Endometrial microvascular endothelial cells (primary cell): ENCODE results near the gene GATAD2B. TPM values are rescaled to one million over a fixed set of nuclear protein-coding genes. Genes with fewer than 3 reads are reported as not detected.
"Not testable (repeated sequence)": the region's sequence is repeated elsewhere in the genome, so short reads cannot be mapped to it uniquely, and the experiment has no call there.

Source experiments
- in situ Hi-C: cut with HindIII; loops from 2 replicates; pipeline ENCODE4 v1.10.0; 2017; ENCODE audit warnings: low sequenced_read_pairs, low pct_unique_long_range_greater_than_20kb; ENCODE audit errors: inconsistent ontology term
- total RNA-seq: library from RNA; depleted of rRNA; stranded (reverse); fragments of >200 nt; gene quantifications from one replicate; pipeline ENCODE4 v1.2.3, GENCODE V29; 2015; ENCODE audit errors: inconsistent ontology term

Gene GATAD2B
- total RNA-seq, 1 donor from 2014 or later, result 7.4 TPM

GRCh38 chr1:153910560-153910959, 12.2 kb downstream of the GATAD2B start:
- in situ Hi-C loops, result not testable (repeated sequence)

GRCh38 chr1:153908071-153908470, 14.7 kb downstream of the GATAD2B start:
- in situ Hi-C loops, result no loop called here

GRCh38 chr1:153907134-153907533, 15.6 kb downstream of the GATAD2B start:
- in situ Hi-C loops, result no loop called here

GRCh38 chr1:153906396-153906795, 16.4 kb downstream of the GATAD2B start:
- in situ Hi-C loops, result no loop called here

GRCh38 chr1:153905908-153906307, 16.9 kb downstream of the GATAD2B start:
- in situ Hi-C loops, result not testable (repeated sequence)

- in situ Hi-C loops, result no loop called here
Measured at GRCh38 chr1:153903841-153904455, 18.8 kb downstream of the GATAD2B start.

- in situ Hi-C loops, result no loop called here
Measured at GRCh38 chr1:153899509-153899908, 23.3 kb downstream of the GATAD2B start.

- in situ Hi-C loops, result not testable (repeated sequence)
Measured at GRCh38 chr1:153895866-153896265, 26.9 kb downstream of the GATAD2B start.

GRCh38 chr1:153891042-153891441, 31.7 kb downstream of the GATAD2B start:
- in situ Hi-C loops, result not testable (repeated sequence)

GRCh38 chr1:153888533-153888932, 34.2 kb downstream of the GATAD2B start:
- in situ Hi-C loops, result no loop called here

- in situ Hi-C loops, result no loop called here
Measured at GRCh38 chr1:153886127-153886526, 36.6 kb downstream of the GATAD2B start.

- in situ Hi-C loops, result no loop called here
Measured at GRCh38 chr1:153883223-153883622, 39.5 kb downstream of the GATAD2B start.

- in situ Hi-C loops, result no loop called here
Measured at GRCh38 chr1:153882296-153882912, 40.4 kb downstream of the GATAD2B start.

GRCh38 chr1:153881751-153882150, 41.0 kb downstream of the GATAD2B start:
- in situ Hi-C loops, result no loop called here

- in situ Hi-C loops, result no loop called here
Measured at GRCh38 chr1:153880962-153881361, 41.8 kb downstream of the GATAD2B start.

GRCh38 chr1:153880024-153880423, 42.7 kb downstream of the GATAD2B start:
- in situ Hi-C loops, result no loop called here

GRCh38 chr1:153877112-153877511, 45.7 kb downstream of the GATAD2B start:
- in situ Hi-C loops, result no loop called here

GRCh38 chr1:153872934-153873333, 49.8 kb downstream of the GATAD2B start:
- in situ Hi-C loops, result no loop called here

- in situ Hi-C loops, result no loop called here
Measured at GRCh38 chr1:153872331-153872730, 50.4 kb downstream of the GATAD2B start.

GRCh38 chr1:153869486-153869885, 53.3 kb downstream of the GATAD2B start:
- in situ Hi-C loops, result no loop called here
